Fibroblast of the aortic adventitia (primary cell): ENCODE data around the gene MRPL33. TPM values are rescaled to one million over a fixed set of nuclear protein-coding genes. Genes with fewer than 3 reads are reported as not detected.

Experiments used
- DNase-seq: peaks from one replicate; pipeline ENCODE4 v3.0.0-alpha.2; 2010; ENCODE audit warnings: low read depth
- H3K4me3 ChIP-seq: 2 replicates; pipeline ENCODE4 v1.5.1; 2011; ENCODE audit warnings: low read depth, mild to moderate bottlenecking, control low read depth, low read length, moderate library complexity
- total RNA-seq: library from RNA; depleted of rRNA; stranded (reverse); fragments of >200 nt; gene quantifications from 2 replicates; pipeline ENCODE4 v1.2.3, GENCODE V29; 2012; ENCODE audit warnings: low replicate concordance
- TF ChIP-seq, protein P1 (sequence below): IDR thresholded peaks from 2 replicates; pipeline ENCODE4 v1.5.1; 2011; ENCODE audit warnings: mild to moderate bottlenecking, low read length, control low read depth, inconsistent platforms; ENCODE audit not compliant: insufficient read depth

The MRPL33 gene
- total RNA-seq: 100 and 109 TPM in 2 replicates

DNA sequence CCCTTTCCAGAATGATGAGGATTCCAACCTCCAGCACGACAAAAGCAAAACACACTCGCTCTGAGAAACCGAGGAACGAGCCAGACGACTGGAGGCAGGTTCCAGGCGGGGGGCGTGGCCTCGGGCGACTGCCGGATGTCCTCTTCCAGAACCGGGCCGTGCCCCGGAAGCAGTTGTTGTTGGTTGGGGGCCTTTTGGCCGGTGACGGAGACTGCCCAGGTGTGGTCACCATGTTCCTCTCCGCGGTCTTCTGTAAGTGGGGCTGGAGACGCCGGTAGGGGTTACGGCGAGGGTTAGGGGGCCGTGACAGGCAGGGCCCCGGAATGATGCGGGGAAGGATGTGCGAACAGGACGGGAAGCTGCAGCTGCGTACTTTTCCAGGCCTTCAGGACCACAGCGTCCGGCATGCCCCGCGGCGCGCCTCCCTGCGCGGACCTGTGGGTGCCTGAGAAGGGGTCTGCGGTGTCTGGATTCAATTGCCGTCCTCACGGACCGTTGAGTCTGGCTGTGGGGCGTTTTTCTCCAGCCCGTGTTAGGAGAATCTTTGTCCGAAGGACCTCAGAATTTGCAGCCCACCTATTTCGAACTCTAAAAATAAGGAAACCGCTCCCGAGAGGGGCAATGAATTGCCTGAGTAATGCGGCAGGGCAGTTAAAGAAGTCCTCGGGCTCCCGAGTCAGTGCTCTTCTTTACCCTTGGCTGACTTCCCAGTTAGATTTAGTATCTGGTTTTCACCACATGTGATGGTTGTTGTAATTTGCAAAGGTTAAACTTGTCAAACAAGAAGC is at the start of gene MRPL33:
MRPL33 (plus strand) TSS at position 172 of the 788 bp plus-strand sequence; CDS start at position 231, 59 bp downstream.
- TF ChIP-seq, protein P1, sequence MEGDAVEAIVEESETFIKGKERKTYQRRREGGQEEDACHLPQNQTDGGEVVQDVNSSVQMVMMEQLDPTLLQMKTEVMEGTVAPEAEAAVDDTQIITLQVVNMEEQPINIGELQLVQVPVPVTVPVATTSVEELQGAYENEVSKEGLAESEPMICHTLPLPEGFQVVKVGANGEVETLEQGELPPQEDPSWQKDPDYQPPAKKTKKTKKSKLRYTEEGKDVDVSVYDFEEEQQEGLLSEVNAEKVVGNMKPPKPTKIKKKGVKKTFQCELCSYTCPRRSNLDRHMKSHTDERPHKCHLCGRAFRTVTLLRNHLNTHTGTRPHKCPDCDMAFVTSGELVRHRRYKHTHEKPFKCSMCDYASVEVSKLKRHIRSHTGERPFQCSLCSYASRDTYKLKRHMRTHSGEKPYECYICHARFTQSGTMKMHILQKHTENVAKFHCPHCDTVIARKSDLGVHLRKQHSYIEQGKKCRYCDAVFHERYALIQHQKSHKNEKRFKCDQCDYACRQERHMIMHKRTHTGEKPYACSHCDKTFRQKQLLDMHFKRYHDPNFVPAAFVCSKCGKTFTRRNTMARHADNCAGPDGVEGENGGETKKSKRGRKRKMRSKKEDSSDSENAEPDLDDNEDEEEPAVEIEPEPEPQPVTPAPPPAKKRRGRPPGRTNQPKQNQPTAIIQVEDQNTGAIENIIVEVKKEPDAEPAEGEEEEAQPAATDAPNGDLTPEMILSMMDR: no peak
- DNase-seq: peak; percentile 89
- H3K4me3 ChIP-seq: peak within 1 kb of the TSS; percentile 94

DNA sequence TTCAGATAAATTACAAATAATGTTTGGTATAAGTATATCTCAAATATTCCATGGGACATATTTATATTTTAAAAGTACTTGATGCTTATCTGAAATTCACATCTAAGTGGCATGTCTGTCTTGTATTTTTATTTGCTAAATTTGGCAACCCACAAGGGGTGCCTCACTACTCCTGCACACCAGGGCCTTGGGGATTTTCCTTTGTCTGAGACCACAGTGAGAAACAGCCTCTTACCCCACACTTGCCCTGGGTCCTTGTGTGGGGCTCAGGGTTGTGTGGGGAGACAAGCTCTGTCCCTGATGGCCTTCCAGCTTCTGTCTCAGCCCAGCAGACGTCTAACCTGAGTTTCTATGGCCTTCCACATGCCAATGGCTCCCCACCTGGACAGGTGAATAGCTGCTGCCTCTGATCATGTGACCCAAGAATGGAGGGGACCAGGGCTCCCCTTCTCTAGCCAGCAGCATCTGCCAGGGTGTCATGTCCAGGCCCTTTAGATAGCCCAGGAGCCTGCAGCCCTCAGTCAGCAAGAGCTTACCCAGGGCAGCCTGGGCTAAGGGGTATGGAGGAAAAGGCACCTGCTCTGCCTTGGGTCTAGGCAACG is 49.5 kb upstream of the MRPL33 start:
- DNase-seq: no peak
- TF ChIP-seq, protein P1: no peak
- no peak overlapping the region for H3K4me3 ChIP-seq

DNA sequence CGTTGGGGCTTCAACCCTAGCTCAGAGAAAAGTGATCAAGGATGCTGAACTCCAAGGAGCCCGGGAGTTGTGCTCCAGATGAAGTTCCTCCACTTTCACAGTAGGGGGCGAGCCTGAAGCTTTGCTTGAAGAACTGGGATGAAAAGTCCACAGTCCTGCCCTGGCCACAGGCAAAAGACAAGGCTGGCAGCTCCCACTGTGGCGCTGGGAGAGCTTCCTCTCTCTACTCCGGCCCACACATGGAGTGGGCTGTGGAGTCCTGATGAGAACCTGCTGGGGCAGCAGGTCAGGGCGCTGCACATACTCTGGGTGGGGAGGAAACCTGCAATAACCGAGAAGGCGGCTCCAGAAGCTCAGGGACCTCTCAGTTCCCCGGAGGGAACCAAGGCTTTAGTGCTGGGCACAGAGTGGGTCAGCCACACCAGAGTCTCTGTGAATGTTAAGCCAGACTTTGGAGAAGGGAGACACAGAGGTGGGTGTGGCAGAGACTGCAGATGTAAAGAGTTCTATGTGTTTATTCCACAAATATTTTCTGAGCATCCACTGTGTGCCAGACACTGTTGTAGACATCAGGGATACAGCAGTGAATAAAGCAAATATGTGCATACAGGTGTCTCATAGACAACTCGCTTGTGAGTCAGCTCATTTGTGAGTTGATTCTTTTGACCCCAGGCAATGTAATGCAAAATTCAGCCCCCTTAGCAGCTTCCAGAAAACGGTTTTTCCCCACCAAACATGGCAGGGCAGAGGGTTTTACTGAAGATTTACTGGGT is 48.0 kb upstream of the MRPL33 start:
- TF ChIP-seq, protein P1: peak; percentile 95
- peak; percentile 82 for DNase-seq
- H3K4me3 ChIP-seq: no peak overlapping the region

DNA sequence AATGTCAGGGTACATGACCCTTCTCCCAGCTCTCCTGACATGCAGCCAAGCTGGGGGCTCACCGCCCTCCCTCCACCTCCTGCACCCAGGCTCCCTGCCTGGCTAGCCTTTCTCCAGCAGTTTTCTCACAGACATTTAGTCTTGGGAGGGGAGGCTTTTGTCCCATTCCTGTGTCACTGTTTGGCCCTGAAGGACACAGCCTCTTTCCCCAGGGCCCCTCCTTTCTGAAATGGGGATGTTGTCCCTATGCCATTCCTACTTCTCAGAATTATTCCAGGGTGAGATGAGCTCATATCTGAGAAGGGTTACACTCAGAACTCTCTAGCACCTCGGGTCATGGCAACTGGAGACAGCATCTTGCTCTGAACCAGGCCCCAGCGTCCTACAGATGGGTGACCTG is 47.3 kb upstream of the MRPL33 start:
- TF ChIP-seq, protein P1: no peak
- H3K4me3 ChIP-seq: no peak overlapping the region
- no peak for DNase-seq

DNA sequence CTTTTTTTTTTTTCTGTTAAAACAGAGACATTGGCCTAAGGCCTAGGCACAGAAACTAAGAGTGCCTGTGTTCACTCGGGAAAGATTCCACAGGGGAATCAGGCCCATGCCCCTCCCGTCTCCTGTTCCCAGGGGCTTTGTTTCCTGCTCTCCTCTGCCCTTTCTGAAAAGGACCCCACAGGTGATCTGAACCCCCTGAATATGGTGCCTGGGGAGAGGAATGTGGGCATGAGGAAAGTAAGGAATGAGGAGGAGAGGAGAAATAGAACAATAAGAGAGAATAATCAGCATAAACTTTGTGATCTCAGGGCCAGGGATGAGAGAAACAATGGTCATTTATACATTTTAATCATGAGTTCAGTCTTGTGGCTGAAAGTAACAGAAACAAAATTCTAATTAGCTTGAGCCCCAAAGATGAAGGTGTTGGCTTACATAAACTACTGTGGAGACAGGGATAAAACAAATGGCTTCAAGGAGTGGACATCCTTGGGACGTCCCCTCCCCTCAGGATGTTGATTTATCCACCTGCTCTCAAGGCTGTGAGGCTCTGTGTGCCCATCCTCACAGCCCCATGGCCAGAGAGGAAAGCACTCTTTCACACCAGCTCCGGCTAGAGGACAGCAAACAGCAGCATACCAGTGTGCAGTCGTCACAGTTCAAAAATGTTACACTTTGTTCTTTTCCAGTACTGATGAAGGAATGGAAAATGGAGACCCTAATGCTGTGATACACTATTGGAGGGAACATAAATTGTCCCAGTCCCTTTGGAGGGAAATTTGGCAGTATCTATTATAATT is 46.4 kb upstream of the MRPL33 start:
- peak; percentile 53 for DNase-seq
- TF ChIP-seq, protein P1: no peak
- H3K4me3 ChIP-seq: no peak overlapping the region

DNA sequence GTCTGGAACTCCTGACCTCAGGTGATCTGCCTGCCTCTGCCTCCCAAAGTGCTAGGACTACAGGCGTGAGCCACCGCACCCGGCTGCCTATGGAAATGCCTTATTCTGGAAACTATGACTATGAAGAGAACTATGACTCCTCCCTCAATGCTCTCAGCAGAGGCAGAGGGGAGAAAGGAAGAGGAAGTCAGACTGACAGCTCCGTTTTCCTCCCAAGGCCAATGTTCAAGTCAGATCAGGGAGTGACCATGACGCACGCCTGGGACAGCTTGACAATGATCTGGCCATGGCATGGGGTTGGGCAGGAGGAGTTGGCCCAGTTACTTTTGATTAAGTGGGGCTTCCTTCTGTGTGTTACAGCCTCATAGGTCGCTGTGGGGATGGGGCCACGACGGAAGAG is 44.3 kb upstream of the MRPL33 start:
- TF ChIP-seq, protein P1: no peak
- no peak for DNase-seq
- H3K4me3 ChIP-seq: no peak overlapping the region
